HUDEP-2 (cell line): ENCODE results near the gene SDK1.

Experiments
- DNase-seq, 76 experiments: peaks; one replicate each; lab custom pipeline; 2025; ENCODE audit not compliant: unreplicated experiment in 76 of 76; lab: John Stamatoyannopoulos, UW

SDK1 gene

DNA sequence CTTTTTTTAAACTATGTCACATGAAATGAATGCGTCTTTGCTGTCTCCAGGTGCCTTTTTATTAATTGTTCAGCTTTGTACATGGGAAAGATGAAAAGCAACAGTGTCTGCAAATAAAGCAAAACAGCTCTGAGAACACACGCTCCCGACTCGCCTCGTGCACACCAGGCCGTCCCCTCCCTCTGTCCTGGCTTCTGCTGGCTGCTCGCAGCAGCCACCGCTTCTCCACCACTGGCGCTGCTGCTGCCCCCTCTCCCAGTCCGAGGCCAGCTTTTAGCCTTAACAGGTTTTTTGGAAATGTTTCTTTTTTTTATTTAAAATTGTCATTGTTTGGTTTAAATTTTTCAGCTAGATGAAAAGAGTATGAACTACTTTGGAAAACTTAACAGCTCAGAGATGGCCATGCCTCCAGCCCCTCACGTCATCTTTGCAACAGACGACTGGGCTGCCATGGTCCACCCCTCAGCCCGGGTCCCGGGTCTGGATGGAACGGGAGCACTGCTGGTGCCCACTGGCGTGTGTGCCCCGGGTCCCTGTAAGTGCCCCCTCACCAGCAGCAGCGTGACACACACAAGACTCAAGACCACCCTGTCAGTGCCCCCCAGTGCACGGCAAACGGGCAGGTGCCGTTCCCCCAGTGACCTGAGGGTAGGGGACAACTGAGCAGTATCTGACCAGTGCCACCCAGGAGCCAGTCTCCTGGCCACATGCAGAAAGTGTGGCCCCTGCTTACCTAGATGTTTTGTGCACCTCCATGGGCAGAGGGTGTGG, 965.4 kb downstream of the SDK1 start:
- no peak for DNase-seq

DNA sequence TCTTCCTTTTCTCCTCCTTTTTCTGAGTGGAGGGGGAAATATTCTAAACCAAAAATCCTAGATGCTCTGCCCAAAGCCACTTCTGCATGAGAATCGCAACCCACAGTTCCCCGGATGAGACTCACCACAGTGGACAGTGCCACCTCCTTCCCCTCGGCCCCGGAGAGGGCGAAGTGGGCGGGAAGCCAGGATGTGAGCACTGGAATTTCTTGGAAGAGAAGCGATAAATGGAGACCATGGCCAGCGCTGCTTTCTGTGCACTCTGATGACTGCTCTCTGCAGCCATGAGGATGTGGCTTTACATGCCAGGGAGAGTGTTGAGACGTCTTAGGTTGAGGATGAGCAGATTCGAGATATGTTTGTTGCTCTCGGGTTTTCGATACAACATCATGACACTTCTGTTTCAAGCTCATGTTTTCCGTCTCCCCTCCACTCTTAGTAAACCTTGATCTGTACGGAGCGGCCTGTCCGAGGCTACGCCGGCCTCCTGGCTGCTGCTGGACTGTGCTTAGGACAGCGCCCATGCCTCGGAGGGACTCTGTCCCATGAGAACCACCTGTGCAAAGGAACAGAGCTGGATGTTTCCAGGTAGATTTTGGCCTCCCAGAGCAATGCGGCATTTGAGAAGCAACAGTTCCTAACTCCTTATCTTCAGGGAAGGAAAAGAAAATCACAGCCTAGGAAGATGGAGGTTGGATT, 966.4 kb downstream of the SDK1 start:
- no peak for DNase-seq

DNA sequence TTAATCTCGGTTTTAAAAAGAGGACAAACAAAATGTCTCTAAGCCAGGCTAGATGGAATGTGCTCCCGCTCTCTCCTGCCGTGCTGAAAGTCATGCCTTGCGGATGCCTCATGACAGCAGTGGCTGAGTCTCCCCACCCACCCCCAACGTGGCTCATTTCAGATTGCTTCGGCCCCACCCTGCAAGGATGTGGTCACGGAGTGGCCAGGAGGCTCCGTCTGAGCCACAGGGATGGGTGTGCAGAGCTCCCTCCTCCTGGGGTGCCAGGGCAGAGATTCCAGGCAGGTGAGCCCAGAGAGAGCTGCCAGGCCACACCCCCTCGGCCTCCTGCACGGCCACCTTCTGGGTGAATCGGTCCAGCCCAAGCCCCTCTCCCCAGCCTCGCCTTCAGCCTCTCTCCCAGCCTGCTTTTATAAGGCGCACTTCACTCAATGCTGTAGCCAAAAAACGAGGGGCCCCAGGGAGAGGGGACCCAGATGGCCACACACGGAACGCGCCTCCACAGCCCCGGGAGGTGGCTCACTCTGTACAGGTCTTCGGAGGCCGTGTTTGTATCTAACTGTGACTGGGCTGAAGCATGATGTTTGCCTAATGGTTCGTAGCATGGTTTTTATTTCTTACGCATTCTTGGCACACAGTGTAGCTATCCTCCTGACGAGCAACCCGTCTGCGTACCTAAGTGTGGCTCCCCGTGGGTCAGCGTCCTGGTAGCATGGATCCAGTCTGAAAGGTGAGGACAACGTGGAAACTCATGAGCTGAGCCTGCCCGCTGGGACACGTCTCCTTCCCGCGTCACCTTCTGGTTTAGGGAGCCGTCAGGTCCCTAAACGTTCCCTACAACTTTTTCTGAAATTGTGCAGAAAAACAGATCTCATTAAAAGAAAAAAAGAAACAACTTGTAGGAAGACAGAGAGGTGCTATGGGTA, 967.3 kb downstream of the SDK1 start:
- DNase-seq = no peak

DNA sequence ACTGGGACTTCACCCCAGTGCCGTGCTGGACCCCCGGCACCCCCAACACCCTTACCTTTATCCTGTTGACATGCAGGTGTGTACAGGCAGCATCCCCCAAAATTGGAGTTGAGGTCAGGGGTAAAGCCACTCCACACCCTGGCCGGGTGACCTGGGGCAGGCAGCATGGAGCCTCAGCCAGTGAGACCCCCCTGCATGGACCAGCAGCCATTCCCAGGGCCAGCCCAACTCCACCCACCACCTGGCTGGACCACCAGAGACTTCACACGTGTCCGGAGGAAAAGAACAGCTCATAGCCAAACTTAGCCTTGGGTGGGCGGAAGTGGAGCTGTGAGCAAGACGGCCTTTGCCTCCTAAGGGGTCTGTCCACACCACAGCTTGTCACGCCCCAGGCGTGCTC, 968.0 kb downstream of the SDK1 start:
- DNase-seq = no peak

DNA sequence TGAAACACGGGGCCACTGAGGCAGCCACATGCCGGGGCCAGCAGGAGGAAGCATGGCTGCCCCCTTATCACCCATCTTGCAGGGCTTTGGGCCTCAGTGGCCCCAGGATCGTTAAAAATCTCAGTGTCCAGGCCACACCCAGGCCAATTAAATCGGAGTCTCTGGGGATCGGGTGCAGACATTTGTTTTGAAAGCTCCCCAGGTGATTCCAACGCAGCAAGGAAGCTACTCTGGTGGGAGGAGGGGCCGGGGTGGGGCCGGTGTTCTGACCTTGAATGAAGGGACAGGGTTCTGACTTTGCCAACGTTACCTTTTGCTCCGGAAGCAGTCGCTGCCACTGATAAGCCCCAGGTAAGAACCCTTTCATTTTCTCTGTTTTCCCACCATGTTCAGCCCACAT, 968.7 kb downstream of the SDK1 start:
- DNase-seq = no peak

DNA sequence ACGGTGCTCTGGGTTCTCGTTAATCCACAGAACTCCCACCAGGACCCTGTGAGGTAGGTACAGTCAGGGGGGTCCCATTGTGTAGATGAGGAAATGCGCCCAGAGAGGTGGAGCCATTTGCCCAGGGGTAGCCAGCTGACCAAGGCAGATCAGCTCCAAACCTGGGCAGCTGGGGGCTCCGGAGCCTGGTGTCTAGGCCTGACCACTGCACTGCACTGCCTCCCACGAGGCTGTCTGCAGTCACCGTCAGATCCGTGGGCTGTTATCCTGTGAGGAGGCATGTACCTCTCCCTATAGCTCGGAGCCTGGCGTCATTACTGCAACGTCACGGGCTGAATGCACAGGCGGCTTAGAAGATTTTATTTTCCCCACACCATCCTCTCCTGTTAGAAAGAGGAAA, 969.2 kb downstream of the SDK1 start:
- DNase-seq = no peak

DNA sequence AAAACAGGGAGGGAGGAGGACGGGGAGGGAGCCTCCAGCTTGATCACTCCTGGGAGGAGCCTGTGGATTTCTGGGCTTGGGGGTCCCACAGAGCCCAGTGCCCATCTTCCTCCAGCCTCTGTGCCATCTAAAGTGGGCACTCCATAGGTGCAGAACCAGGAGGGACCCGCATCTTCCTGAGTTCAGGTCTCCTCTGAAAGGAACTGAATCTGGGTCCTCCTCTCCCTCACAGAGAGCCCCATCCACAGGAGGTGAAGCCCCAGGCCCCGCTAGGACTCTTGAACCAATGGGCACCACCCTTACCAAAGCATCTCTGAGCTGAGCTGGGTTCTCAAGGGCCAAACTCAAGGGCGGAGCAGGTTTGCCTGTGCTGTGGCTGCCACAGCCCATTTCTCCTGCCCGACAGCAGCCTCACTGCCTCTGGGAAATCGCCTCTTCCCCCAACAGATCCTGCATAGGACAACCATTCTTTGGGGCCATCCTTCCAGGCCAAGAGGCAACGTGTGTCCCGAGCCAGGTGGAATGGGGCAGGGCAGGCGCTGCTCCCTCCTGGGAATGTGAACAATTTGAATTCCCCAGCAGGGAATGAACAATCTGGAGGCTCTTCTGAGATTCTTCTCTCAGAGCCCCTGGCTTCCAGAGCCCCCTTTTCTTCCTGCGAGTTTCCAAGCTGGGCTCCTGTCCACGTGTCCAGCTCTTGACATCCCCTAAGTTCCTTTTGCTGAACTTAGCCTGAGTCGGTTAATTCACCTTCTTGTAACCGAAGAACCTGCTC, 970.1 kb downstream of the SDK1 start:
- no peak for DNase-seq

DNA sequence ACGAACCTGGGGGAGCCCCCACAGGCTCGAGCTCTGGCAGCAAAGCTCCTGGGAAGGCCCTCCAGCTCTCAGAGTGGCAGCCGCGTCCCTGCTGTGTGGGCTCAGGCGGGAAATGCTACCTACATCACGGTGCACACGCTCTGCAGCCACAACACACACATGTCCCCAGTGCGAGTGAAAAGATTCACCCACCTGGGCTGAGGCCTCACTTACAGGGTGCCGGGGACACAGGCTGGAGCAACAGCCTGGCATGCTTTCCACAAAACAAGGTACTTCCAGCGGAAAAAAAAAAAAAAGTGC, 970.6 kb downstream of the SDK1 start:
- no peak for DNase-seq

DNA sequence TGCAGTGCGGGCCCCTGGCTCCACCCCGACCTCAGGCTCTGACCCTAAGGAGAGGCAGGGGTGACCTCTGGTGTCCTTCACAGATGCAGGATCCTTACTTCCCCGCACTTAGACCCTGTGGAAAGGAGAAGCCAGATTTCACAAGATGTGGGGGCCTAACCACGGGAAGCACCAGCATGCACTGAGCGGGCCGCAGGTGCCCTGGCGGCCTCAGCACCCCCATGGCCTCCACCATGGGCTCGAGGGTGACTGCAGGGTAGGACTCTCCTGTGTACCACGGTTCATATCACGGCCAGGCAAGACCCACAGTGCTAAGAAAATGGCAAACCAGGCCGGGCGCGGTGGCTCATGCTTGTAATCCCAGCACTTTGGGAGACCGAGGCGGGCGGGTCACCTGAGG, 971.1 kb downstream of the SDK1 start:
- no peak for DNase-seq

DNA sequence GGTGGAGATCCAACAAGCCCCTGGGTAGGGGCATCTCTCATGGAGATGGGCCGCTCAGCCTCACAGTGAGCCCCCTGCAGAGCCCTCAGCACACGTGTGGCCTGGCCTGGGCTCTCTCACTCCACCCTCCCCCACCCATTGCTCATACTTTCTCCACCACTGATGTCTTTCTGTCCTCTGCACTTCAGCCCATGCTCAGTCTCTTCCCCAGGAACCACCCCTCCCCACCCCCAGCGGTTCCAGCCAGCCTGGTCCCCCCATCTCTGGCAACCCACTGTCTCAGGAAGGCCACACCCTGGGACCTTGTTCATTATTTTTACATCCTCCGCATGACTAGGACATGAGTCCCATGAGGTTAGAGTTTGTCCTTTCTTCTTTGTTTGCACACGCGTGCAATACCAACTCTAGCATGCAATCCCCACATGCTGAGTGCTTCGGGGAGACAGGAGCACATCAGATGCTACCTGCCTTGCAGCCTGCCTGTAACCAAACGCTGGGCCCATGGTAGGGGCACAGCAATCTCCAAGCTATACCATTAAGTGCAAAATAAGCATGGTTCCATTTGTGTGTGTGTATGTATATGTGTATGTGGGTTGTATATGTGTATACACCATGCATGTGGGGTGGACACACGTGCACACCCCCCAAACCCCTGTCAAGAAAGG, 972.6 kb downstream of the SDK1 start:
- DNase-seq = no peak

DNA sequence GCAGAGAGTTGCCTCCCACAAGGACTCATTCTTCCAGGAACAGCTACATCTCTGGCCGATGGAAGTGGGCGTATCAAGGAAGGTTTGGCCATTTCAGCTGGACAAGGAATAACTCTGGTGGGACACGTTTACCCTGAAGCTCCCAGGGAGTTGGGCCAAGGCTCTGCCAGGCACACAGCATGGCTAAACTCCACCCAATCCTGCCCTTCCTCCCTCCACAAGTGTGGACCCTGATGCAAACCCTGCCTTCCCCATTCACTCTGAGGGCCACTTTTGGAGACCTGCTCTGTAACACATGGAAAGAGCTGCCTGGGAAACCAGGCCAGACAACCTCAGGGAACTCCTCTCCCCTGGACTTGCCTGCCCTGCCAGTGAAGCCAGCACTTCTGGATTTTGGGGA, 973.2 kb downstream of the SDK1 start:
- no peak for DNase-seq

DNA sequence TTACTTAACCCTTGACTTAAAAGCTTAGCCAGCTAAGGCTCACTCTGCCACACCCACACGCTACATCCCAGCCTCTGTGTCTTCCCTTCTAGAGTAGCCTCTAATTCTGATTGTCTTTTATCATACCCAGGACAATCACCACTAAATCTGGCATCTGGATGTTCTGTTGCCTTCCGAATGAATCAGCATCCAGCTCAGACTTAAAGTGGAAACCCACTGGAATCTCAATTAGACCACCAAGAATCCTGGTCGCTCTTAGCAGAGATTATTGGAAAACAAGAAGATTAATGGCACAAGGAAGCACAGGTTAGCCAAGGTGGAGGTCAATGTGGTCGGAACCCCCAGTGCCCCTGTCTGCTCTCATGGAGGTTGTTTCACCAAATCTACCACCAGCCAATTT, 976.9 kb downstream of the SDK1 start:
- DNase-seq = no peak

DNA sequence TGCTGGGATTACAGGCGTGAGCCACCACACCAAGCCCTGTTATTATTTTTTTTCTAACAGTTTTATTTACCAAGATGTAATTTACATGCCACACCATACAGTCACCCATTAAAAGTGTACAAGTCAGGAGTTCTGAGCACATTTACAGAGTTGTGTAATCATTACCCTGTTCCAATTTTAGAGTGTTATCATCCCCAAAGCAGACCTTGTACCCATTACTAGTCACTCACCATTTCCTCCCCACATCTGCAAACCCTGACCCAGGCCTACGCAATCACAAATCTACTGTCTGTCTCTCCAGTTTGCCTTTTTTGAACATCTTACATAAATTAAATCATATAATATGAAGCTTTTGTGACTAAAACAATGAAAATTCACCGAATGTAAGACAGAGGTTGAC, 978.2 kb downstream of the SDK1 start:
- DNase-seq = no peak

DNA sequence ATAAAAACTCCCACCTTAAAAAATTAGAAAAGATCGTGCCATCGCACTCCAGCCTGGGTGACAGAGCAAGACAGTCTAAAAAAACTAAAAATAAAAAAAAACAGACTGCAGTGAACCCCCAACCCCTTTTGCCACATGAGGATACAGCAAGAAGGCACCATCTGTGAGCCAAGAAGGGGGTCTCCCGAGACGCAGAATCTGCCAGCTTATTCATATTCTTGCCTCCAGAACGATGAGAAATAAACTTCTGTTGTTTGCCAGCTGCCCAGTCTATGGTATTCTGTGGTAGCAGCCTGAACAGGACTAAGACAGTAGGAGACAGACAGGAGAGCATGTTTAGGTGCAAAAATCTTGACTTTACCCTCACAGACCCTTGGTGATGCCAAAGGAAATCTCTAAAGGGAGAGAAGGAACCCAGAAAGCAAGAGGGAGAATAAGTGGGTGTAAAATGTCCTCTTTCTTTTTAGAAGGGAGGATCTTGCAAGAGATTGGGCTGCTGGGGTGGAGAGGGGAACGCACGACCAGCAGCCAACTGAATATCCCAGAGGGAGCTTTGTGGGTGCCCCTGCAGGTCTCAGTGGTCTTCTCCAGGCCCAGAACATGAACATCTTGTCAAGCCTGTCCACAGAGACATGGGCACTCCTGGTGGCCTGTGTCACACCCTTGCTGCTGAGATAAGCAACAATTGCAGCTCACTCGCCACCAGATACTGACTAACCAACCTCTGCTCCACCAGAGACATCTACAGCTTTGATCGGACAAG, 980.4 kb downstream of the SDK1 start:
- DNase-seq = no peak

DNA sequence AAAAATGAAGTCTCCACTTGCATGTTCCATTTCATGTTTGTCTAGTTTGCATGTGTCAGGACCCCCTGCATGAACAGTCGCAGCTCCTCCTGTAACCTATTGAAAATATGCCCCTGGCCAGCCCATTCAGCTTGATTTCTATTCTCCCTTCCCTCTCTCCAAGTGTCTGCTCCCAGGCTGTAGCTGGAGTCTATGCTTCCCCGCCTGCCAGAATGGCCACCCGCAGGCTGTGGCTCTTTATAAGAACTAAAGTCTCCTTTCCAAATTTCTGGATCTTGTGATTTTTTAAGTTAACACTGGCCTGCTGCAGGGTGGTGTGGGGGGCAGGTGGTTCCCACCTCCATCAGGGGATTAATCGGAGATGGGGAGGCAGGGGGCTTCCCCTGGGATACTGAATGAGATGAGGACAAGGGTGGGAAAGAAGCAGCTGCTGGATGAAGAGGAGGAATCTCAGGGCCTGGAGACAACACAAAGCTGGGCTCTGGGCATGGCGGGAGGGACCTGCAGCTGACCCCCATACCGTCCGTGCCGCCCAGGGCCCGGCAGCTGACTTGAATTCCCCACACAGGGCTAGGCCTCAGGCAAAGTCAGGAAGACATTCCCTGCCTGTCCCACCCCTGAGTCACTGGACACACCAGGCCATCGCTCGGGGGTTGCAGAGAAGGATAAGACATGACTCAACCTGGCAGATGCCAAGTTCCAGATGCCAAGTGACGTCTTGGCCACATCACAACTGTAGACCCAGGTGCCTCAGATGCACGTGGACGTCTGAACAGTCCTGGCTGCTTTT, 981.6 kb downstream of the SDK1 start:
- no peak for DNase-seq

DNA sequence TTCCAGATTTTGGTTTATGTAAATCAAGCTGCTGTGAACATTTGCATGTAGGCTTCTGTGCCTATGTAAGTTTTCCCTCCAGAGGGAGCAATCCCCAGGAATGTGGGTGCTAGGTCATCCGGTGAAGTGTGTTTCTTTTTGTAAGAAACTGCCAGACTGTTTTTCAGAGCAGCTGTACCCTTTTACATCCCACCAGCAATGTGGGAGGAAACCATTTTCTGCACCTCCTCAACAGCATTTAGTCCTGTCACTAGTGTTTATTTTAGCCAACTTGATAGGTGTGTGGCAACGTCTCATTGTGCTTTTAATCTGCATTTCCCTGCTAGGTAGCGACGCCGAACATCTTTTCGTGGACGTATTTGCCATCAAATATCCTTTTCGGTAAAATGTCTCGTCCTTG, 985.3 kb downstream of the SDK1 start:
- DNase-seq = no peak

DNA sequence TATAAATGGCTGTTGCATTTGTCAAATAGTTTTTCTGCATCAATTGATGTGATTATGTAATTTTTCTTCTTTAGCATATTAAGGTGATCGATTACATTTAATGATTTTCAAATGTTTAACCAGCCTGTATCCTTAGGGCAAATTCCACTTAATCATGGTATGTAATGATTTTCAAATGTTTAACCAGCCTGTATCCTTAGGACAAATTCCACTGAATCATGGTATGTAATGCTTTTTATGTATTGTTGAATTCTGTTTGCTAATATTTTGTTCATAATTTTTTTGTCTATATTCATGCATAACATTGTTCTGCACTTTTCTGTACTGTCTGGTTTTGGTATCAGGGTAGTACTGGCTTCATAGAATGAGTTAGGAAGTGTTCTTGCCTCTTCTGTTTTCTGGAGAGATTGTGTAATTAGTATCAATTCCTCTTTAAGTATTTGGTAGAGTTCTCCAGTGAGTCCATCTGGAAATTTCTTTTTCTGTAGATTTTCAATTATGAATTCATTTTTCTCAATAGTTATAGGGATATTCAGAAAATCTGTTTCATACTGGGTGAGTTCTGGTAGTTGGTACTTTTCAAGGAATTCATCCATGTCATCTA, 987.8 kb downstream of the SDK1 start:
- no peak for DNase-seq

DNA sequence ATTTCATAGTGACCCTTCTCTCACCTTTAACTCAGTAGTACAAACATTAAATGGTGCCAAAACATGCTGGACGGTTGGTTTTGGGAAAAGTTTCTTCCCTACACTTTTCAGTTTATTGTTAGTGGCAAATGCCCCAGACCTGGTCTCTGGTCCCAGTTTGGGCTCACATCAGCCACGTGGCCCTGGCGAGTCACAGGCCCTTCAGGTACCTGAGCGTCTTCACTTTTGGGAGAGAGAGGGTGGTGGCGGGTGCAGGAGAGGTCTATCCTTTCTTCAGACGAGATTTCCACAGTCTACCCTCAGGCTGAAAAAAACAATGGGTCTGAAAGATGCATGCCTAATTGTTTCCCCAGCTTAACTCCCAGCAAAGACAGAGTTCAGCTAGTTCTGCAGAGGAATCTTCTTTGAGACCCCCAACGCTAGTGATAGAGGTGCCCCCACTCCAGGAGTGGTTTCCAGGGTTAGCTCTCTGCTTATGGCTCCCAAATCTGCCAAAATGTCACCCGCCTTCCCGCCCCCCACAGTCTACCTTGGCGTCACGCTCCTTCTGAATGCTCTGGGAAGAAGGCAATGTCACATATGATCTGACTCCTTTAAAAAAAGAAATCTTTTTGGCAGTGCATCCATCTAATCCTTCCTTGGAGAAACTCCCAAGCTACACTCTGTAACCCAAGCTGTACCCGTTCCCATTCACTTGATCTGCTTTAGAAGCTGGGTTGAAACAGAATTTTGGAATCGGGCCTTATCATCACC, 996.3 kb downstream of the SDK1 start:
- DNase-seq = no peak
